Esophagus muscularis mucosa (tissue), 3 donors: Measurements from ENCODE around the gene HS3ST4.

Experiments
- POLR2A ChIP-seq: fragments of 450-650 bp; IDR thresholded peaks from one replicate; pipeline ENCODE4 v1.6.1; 2017; ENCODE audit warnings: antibody characterized with exemption, moderate library complexity, mild to moderate bottlenecking, low read depth
- TF ChIP-seq, protein P1 (sequence below), 3 experiments: fragments of 200-600 bp in 2 of 3; fragments of 450-650 bp in 1 of 3; sonication (generic) in 2 of 3; IDR thresholded peaks; one replicate each; pipeline ENCODE4 v1.5.1; 2017 to 2019; ENCODE audit warnings: antibody characterized with exemption in 3 of 3, mild to moderate bottlenecking in 2 of 3, moderate library complexity in 1 of 3

DNA sequence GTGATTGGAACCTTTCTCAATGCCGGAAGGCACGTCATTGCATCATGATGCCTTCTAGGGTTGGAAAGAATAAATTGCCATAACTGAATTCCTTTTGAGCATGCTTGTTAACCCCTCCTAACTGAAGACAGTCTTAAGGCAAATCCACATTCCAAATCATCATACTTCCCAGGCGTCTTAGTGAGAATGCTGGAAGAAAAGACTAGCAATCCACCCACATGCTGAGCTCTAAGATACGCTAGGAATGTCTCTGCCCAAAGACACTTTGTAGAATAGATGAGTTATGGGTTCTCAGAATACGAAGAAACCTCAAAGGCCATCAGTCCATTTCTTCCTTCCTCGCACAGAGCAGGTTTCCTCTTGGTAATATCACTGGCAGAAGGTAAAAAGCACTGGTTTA lies 486.5 kb downstream of the HS3ST4 start:
- no peak for TF ChIP-seq POLR2A
- TF ChIP-seq, protein P1, sequence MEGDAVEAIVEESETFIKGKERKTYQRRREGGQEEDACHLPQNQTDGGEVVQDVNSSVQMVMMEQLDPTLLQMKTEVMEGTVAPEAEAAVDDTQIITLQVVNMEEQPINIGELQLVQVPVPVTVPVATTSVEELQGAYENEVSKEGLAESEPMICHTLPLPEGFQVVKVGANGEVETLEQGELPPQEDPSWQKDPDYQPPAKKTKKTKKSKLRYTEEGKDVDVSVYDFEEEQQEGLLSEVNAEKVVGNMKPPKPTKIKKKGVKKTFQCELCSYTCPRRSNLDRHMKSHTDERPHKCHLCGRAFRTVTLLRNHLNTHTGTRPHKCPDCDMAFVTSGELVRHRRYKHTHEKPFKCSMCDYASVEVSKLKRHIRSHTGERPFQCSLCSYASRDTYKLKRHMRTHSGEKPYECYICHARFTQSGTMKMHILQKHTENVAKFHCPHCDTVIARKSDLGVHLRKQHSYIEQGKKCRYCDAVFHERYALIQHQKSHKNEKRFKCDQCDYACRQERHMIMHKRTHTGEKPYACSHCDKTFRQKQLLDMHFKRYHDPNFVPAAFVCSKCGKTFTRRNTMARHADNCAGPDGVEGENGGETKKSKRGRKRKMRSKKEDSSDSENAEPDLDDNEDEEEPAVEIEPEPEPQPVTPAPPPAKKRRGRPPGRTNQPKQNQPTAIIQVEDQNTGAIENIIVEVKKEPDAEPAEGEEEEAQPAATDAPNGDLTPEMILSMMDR (IDR thresholded peaks at IDR 0.05), result no peak
